Type B pancreatic cell (in vitro differentiated cells): Measurements from ENCODE around the gene PKP4. TPM values are rescaled to one million over a fixed set of nuclear protein-coding genes. Genes with fewer than 3 reads are reported as not detected.

Experiments used
- DNase-seq: peaks from one replicate; pipeline ENCODE4 v3.0.0; 2021; ENCODE audit warnings: mixed read lengths; ENCODE audit not compliant: unreplicated experiment; ENCODE audit errors: extremely low spot score
- H3K27ac Mint-ChIP-seq: 2 replicates; pipeline ENCODE4 v1.8.0; 2021; ENCODE audit warnings: mild to moderate bottlenecking, mixed read lengths
- H3K27me3 Mint-ChIP-seq: 2 replicates; pipeline ENCODE4 v1.8.0; 2021; ENCODE audit warnings: mixed read lengths
- H3K36me3 Mint-ChIP-seq: 2 replicates; pipeline ENCODE4 v1.8.0; 2021; ENCODE audit warnings: mixed read lengths
- H3K4me1 Mint-ChIP-seq: one replicate; pipeline ENCODE4 v1.8.0; 2021; ENCODE audit warnings: mixed read lengths; ENCODE audit not compliant: unreplicated experiment
- H3K4me3 Mint-ChIP-seq: 2 replicates; pipeline ENCODE4 v1.8.0; 2021; ENCODE audit warnings: mild to moderate bottlenecking, mixed read lengths
- H3K9me3 Mint-ChIP-seq: 2 replicates; pipeline ENCODE4 v1.8.0; 2021; ENCODE audit warnings: mixed read lengths
- total RNA-seq: library from RNA; stranded (reverse); gene quantifications from 2 replicates; pipeline ENCODE4 v1.2.1, GENCODE V29; 2021; ENCODE audit warnings: low replicate concordance
- TF ChIP-seq, protein P1 (sequence below): fragments of 200-600 bp; sonication (generic); conservative IDR thresholded peaks from 2 replicates; pipeline ENCODE4 v1.5.0; 2021; ENCODE audit warnings: antibody characterized with exemption, mild to moderate bottlenecking

Gene PKP4
- total RNA-seq, 1 donor from 2014 or later: 73.6 TPM

DNA sequence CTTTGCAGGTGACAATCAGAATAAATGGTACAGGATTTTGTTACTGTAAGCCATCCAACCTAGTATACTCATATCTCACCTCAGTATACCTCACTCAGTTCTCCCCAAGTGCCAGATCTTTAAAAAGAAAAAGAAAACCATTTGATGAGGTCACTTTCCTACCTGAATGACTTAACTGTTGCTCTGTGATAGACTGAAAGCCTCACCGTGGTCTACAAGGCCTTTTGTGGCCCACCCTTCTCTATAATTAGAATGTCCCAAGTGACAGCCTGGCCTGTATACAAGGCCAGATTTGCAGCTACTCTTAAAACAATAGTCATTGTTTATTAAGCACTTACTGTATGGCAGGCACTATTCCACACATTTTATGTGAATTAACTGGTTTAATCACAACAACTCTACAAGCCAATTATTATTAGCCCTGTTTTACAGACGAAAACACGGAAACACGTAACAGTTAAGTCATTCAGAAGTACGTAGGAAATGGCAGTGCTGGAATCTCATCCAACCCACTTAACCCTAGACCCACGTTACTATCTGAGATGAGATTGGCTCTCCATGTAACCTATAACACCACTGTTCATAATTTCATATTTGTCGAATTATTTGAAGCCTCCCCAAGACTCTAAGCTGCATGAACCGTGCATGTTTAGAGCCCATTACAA lies 28.3 kb downstream of the PKP4 start:
- H3K4me3 Mint-ChIP-seq: no peak overlapping the region
- peaks cover 33% of the 10 kb centered on the region for H3K4me1 Mint-ChIP-seq
- TF ChIP-seq, protein P1, sequence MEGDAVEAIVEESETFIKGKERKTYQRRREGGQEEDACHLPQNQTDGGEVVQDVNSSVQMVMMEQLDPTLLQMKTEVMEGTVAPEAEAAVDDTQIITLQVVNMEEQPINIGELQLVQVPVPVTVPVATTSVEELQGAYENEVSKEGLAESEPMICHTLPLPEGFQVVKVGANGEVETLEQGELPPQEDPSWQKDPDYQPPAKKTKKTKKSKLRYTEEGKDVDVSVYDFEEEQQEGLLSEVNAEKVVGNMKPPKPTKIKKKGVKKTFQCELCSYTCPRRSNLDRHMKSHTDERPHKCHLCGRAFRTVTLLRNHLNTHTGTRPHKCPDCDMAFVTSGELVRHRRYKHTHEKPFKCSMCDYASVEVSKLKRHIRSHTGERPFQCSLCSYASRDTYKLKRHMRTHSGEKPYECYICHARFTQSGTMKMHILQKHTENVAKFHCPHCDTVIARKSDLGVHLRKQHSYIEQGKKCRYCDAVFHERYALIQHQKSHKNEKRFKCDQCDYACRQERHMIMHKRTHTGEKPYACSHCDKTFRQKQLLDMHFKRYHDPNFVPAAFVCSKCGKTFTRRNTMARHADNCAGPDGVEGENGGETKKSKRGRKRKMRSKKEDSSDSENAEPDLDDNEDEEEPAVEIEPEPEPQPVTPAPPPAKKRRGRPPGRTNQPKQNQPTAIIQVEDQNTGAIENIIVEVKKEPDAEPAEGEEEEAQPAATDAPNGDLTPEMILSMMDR: no peak
- H3K9me3 Mint-ChIP-seq: peaks cover 4% of the 10 kb centered on the region
- no peak overlapping the region for H3K27ac Mint-ChIP-seq
- peaks cover 17% of the 10 kb centered on the region for H3K36me3 Mint-ChIP-seq
- no peak for DNase-seq
- no peaks in the 10 kb centered on the region for H3K27me3 Mint-ChIP-seq

DNA sequence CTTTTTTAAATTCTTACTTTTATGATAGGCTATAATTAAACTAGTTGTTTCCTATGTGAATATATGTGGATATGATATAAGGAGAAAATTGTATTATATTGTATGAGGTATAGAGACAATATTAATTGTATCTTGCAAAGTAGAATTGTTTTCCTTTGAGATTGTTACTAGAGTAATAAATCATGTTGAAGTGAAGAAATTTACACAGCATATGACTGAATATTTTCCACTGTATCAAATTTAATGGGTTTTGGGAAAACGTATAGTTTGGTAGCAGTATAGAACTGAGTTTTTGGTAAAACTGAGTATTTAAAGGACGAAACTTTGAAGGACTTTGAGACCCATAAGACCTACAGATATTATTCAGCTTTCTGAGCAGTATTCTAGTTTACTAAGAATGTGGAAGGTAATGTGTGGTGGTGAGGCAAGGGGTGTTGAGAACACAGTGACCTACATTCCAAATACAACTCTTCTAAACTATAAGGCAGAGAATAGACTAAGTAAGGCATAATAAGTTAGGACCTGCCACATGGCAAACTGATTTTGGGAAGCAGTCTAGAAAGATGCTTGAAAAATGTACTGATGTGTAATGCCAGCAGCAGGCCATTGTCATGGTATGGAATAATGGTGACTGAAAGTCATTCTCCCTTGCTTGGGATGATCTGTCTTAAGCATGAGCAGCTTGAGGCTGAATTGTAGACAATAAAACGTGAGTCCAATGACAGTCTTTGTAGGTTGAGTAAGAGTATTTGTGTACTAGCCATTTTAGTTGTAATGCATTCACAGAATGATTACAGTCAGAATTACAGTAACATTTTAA lies 29.6 kb downstream of the PKP4 start:
- no peak for DNase-seq
- peaks cover 4% of the 10 kb centered on the region for H3K9me3 Mint-ChIP-seq
- no peak overlapping the region for H3K4me3 Mint-ChIP-seq
- no peaks in the 10 kb centered on the region for H3K27me3 Mint-ChIP-seq
- TF ChIP-seq, protein P1: no peak
- H3K27ac Mint-ChIP-seq: no peak overlapping the region
- peaks cover 33% of the 10 kb centered on the region for H3K4me1 Mint-ChIP-seq
- H3K36me3 Mint-ChIP-seq: peaks cover 12% of the 10 kb centered on the region

DNA sequence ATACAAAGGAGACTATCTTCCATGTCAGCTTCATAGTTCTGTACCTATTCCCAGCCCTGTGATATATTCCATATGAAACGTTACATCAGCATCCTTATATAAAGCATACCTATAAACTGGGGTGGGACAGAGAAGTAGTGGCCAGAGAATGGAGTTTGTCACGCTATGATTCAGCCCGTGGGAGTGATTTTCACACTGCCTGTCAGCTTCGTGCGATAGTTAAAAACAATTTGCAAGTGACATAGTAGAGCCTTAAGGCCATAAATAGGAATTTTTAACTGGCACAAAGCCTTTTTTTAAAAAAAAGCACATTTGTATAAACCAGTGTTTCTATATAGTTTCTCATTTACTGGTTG lies 30.2 kb downstream of the PKP4 start:
- peaks cover 33% of the 10 kb centered on the region for H3K4me1 Mint-ChIP-seq
- H3K4me3 Mint-ChIP-seq: no peak overlapping the region
- H3K36me3 Mint-ChIP-seq: peaks cover 9% of the 10 kb centered on the region
- no peak overlapping the region for H3K27ac Mint-ChIP-seq
- H3K27me3 Mint-ChIP-seq: no peaks in the 10 kb centered on the region
- peaks cover 4% of the 10 kb centered on the region for H3K9me3 Mint-ChIP-seq
- TF ChIP-seq, protein P1: no peak
- no peak for DNase-seq

DNA sequence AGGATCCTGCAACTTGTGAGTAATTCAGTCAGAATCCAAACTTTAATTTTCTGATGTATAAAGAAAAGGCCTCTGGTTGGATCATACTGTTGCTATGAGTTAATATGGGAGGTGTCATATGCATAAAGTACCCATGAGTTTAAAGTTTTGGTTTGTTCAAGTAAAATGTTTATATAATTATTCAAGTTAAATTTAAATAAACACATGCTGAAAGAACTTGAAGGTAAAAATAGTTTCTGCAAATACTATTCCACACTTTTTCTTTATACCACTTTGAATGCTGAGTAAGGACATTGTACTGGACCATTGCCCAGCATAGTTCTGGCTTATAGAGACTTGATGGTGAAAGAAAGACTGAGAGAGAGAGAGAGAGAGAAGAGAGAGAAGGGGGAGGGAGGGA lies 30.7 kb downstream of the PKP4 start:
- H3K36me3 Mint-ChIP-seq: peaks cover 9% of the 10 kb centered on the region
- H3K9me3 Mint-ChIP-seq: peaks cover 4% of the 10 kb centered on the region
- H3K4me3 Mint-ChIP-seq: no peak overlapping the region
- no peak for DNase-seq
- H3K4me1 Mint-ChIP-seq: peaks cover 33% of the 10 kb centered on the region
- no peak overlapping the region for H3K27ac Mint-ChIP-seq
- no peaks in the 10 kb centered on the region for H3K27me3 Mint-ChIP-seq
- TF ChIP-seq, protein P1: no peak

DNA sequence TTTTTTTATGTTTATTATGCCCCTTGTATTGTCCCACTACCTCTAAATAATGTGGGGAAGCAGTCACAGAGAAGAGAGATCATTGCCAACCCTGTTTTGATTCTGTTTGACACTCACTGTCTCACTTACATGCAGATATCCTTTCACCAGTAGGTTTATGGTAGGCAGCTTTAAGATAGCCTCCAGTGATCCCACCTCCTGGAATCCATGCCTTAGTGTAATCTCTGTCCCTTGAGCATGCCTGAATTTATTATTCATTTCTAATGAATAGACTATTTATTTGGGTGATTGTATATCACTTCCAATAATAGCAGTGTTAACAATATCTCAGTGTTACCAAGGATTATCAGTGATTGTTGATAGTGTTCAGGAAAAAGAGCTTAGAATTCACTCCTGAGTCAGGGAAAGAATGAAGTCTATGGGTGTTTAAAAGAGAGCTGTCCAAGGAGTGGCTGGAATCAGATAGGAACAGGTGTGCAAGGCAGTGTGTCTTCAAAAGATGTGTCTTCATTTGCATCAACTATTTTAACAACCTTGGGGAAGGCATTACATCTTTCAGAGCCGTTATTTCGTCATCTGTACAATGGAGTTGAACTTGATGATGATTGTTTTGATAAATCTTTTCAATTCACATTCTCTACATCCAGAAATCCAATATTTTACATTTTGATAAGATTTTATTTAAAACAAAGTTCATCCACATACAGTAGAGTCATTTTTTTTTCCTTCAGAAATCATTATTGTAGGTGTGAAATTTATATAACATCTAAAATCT lies 31.9 kb downstream of the PKP4 start:
- H3K27me3 Mint-ChIP-seq: no peaks in the 10 kb centered on the region
- TF ChIP-seq, protein P1: no peak
- no peaks in the 10 kb centered on the region for H3K9me3 Mint-ChIP-seq
- H3K27ac Mint-ChIP-seq: no peak overlapping the region
- H3K36me3 Mint-ChIP-seq: peaks cover 6% of the 10 kb centered on the region
- no peak overlapping the region for H3K4me3 Mint-ChIP-seq
- H3K4me1 Mint-ChIP-seq: peaks cover 38% of the 10 kb centered on the region
- no peak for DNase-seq
